HS-5 (cell line): ENCODE measurements around the gene CTDSPL.

Experiments
- DNase-seq: peaks from one replicate; pipeline ENCODE4 v3.0.0-alpha.2; 2012; ENCODE audit warnings: low read depth

Gene CTDSPL

GRCh38 chr3:37988931-37989525 lies 127.3 kb downstream of the CTDSPL start:
- no peak for DNase-seq

DNA sequence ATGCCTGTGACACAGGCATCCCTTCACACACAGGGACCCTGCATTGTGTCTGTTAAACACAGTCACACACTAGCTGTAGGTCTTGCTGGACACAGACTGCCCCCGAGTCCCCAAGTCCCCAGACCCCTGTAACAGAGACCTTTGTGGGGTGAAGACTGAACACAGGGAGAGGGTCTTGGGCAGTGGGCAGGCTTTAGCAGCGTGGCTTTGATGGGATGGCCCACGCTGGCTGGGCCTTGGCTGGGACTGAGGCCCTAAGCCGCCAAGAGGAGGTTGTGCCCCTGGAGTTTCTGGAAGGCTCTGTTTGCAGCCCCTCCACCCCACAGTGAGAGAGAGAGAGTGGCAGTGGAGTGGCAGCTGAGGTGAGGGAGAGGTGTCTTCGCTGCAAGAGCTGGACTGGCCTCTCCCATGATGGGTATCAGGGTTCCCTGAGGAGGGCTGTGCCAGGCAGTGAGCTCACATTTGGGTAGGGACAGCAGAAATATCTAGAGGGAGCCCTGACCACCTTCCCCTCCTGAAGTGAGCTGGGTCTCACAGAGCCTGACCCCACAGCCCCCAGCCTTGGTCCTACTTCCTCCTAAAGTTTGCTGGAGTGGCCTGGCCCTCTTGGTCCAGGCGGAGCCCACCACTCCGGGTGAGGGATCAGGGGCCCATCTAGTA lies 128.3 kb downstream of the CTDSPL start:
- no peak for DNase-seq

GRCh38 chr3:37990527-37990926 lies 128.8 kb downstream of the CTDSPL start, which contains the start of gene VILL:
TSS of gene VILL (plus strand) at chr3:37990786. CDS start at chr3:37993673, 2,887 bp downstream.
- no peak for DNase-seq

GRCh38 chr3:37991109-37991508 lies 129.4 kb downstream of the CTDSPL start:
- DNase-seq, result no peak

DNA sequence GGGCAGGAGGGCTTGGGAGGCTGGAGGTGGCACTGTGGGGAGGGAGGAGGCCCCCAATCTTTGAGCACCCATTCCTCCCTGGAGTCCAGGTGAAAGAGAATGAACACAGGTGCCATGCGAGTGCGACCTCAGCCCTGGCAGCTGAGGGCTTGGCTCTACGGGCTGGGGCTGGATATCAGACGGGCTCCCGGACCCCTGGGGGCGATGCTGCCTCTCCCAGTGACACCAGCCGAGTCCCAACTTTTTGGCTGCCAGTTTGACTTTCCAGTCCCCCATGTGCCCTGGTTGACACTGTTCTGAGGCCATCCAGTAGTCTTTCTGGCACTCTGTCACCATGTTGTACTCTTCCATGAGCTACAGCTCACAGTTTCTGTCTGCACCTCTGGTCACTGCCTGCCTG lies 130.1 kb downstream of the CTDSPL start:
- no peak for DNase-seq

DNA sequence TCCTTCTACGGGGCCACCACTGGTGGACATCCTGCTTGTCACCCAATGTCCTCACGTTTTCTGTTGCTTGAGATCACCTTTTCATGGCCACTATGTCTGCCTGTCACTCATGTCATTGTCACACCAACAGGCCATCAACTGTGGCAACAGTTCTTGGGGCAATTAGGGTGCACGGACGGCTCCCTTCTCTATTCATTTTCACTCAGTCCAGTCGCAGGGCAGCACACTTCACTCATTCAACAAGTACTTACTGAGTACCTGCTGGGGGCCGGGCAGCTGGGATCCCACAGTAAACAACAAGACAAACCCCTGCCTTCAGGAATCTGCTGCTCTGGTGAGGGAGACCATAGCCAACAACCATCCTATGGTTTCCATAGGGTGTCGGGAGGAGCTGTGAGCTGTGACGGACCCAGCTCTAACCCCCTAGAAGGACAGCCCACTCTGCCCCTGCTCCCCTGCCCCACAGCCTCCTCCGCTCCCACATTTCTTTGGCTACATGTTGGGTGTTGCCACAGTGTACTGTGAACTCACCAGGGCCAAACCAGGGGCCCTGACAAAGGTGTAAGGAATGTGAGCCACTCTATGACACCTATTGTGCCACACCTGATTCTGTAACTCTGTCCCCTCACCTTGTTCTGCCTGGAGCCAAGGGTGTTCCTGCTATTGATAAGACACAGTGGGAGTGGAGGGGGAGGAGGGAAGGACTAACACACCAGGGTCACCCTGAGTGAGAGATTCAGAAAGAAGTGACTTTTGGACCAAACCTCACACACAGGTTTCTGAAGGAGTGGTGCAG lies 130.8 kb downstream of the CTDSPL start:
- DNase-seq, result no peak

GRCh38 chr3:37993067-37993455 lies 131.4 kb downstream of the CTDSPL start:
- no peak for DNase-seq

GRCh38 chr3:37993460-37993819 lies 131.8 kb downstream of the CTDSPL start:
- no peak for DNase-seq

DNA sequence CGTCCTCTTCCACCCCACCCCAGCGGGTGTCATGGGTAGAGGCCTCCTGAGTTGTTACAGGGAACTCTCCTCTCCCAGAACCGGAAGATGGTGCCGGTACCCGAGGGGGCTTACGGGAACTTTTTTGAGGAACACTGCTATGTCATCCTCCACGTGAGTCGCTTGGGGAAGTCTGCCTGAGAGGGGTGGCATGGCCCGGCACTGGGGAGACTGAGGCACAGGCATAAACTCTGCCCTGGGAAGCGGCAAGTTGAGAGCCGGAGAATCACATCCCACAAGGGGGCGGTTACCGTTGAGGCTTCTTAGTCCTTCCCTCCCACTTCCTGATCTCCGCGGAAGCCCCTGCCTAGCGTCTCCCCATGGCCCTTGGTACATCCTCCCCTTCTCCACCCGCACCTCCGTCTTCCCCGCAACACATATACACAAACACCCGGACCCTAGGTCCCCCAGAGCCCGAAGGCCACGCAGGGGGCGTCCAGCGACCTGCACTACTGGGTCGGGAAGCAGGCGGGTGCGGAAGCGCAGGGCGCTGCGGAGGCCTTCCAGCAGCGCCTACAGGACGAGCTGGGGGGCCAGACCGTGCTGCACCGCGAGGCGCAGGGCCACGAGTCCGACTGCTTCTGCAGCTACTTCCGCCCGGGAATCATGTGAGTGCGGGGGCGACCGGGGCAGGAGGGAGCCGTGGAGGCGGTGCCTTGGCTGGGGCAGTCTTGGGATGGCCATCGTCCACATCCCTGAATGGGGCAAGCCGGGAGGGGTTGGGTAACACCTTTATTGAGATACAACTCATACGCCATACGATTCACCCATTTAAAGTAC lies 132.3 kb downstream of the CTDSPL start:
- peak; percentile 29 for DNase-seq

DNA sequence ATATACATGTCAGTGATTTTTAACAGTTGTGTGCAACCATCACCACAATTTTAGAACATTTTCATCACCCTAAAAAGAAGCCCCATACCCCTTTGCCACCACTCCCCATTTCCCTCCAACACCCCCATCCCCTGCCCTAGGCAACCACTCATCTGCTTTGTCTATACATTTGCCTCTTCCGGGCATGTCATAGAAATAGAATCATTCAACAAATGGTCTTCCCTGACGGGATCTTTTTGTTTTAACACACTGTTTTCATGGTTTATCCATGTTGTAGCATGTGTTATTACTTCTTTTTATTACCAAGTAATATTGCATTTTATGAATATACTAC lies 132.9 kb downstream of the CTDSPL start:
- no peak for DNase-seq

GRCh38 chr3:37995652-37996641 lies 134.3 kb downstream of the CTDSPL start:
- DNase-seq, result no peak

- peak; percentile 60 for DNase-seq
Measured at GRCh38 chr3:37996785-37997301, 135.2 kb downstream of the CTDSPL start.

GRCh38 chr3:37997342-37997741 lies 135.7 kb downstream of the CTDSPL start:
- no peak for DNase-seq

- no peak for DNase-seq
Measured at GRCh38 chr3:37997791-37998370, 136.2 kb downstream of the CTDSPL start.

DNA sequence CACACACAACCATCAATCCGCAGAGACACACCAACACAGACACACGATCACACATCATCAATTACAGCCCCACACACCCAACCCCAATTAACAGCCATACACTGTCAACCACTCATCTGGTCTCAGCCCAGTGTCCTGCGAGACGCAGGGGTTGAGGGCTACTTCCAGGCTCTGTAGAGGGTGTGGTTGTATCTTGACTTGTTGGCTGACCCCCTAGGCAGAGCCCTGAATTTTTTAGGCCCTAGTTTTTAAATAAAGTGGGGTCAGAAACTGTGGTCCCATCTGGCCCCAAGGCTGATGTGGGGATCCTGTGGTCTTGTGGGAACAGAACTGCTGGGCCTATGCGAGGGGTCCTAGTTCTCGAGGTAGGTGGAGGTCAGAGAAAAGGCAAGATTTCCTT lies 138.2 kb downstream of the CTDSPL start:
- DNase-seq, result no peak

DNA sequence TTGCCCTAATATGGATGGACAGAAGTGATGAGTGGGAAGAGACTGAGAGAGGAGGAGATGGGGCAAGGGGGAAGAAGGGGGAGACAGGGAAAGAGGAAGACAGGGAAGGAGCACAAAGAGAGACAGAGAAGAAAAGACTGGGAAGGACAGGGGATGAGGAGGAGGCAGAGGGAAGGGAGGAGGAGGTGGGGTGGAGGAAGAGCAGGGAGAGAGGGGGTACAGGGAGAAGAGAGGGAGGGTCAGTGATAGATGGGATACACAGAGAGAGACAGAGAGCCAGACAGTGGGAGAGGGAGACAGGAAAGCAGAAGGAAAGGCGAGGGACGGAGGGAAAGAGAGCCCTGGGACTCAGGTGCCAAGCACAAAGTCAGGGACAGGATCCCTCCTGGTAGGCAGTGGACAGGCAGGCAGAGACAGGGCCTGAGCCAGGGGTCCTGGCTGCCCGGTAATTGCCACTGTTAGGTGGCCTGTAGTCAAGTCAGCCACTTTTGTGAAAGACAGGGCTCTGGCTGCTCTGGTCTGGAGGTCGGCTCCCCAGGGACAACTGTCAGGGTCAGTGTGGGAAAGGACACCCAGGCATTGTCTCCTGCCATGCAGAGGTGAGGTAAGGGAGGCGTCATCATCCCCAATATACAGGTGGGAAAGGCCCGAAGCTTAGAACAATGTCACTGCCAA lies 138.7 kb downstream of the CTDSPL start:
- no peak for DNase-seq

DNA sequence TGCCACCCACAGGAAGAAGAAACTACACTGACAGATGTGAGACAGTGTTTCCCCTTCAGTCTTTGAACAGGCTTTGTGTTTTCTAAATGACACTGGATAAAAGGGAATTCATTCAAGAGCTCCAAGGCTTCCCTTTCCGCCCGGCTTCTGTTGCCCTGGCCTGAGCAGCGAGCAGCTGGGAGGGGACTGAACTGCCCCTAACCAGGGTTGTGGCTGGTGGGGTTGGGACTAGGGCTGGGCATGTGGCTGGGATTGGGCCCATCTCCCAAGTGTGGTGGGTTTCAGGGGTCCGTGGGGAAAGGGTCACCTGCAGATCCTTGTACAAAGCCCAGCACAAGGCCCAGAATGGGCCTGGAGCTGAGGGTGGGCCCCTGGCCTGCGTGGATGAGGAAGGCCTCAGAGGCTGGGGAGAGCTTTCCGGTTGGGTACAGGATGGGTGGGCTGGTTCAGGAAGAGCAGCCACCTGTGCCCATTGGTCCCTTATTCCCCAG lies 139.3 kb downstream of the CTDSPL start:
- DNase-seq, result no peak

- DNase-seq, result no peak
Measured at GRCh38 chr3:38001456-38002081, 139.9 kb downstream of the CTDSPL start.

- no peak for DNase-seq
Measured at GRCh38 chr3:38002291-38002876, 140.7 kb downstream of the CTDSPL start.
